M059J (cell line): ENCODE results near the gene SLC5A2. TPM values are rescaled to one million over a fixed set of nuclear protein-coding genes. Genes with fewer than 3 reads are reported as not detected.
A peak's percentile ranks its signal among the peaks of the same experiment; 100 is the strongest.
"Not testable (repeated sequence)": the region's sequence is repeated elsewhere in the genome, so short reads cannot be mapped to it uniquely, and the experiment has no call there.

Experiments used
- DNase-seq: peaks from one replicate; pipeline ENCODE4 v3.0.0-alpha.2; 2012; ENCODE audit warnings: low read depth
- total RNA-seq: library from RNA; depleted of rRNA; stranded (reverse); fragments of >200 nt; shearing (Covaris generic); gene quantifications from 2 replicates; pipeline ENCODE4 v1.2.3, GENCODE V29; 2014; rRNA removed

SLC5A2 gene
- 0.10 TPM in 1 of 2 replicates, not detected in the other for total RNA-seq

DNA sequence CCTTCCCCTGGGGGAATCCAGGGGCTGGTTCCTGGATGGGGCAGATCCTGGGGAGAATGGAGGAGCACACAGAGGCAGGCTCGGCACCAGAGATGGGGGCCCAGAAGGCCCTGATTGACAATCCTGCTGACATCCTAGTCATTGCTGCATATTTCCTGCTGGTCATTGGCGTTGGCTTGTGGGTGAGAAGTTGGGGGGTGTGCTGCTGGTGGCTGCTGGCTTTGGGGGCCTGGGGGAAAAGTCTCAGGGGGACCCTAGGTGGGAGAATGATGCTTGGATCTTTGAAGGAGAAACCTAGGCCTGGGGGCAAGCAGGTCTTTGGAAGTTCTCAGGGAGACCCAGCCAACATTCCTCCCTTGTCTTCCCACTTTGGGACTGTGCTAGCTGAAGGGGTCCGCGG is at the start of gene SLC5A2:
SLC5A2 (plus strand) TSS at position 43 of the 400 bp plus-strand sequence; CDS start at position 57, 14 bp downstream.
- DNase-seq: no peak

GRCh38 chr16:31435341-31436220 is 47.3 kb upstream of the SLC5A2 start:
- DNase-seq: no peak

DNA sequence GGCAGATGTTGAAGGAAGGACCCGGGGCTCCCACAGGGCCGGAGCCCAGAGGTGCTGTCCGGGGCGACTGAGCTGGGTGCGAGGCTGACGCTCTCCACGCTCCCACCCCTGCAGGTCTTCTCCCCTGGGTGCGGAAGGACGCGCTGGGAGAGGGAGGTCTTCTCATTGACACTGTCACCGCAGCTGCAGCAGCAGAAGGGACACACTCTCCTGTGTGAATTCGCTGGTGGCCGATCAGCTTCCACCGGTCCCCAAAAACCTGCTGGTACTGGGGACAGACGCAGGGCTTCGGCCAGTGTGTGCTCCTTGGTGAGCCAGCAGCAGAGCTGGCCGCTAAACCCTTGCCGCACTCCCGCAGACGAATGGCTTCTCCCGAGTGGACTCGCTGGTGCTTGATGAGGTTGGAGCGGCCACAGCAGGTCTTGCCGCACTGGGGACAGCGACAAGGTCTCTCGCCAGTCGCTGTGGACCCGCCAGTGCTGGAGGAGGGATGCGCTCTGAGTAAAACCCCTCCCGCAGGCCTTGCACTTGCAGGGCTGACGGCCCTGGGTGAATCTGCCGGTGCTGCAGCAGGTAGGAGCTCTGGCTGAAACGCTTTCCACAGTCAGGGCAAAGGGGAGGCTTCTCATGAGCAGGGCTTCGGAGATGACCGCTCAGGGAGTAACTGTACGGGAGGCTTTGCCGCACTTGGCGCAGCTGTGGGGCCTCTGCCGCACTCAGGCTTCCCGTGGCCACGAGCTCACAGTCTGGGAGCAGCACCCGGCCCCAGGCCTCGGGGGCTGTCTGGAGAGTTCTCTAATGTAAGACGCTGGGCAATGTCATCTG is 46.5 kb upstream of the SLC5A2 start:
- no peak for DNase-seq

DNA sequence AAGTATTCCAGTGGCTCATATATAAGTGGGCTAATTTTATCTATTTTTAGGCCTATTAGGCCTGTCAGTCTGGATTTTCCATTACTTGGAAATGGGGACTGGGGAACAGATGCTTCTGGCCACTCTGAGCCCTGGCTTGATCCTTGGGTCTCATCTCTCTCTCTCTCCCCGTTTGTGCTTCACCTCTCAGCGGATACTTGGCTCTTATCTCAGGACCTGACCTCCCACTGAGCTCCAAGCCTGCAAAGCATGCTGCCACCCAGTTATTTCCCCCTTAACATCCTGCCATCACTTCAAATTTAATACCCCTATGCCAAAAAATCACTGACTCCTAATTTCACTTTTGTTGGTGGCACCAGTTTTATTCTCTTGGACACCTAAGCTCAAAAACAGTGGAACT is 44.5 kb upstream of the SLC5A2 start:
- no peak for DNase-seq

DNA sequence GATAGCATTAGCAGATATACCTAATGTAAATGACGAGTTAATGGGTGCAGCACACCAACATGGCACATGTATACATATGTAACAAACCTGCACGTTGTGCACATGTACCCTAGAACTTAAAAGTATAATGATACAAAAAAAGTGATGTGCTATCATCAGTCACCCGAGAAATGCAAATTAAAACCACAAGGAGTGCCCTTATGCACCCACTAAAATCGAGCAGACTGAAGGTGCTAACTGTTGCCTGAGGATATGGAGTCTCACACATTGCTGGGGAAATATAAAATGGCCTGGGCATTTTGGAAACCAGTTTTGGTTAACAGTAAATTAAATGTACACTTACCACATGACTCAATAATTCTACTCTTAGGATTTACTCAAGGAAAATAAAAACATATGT is 43.9 kb upstream of the SLC5A2 start:
- DNase-seq: not testable (repeated sequence)

DNA sequence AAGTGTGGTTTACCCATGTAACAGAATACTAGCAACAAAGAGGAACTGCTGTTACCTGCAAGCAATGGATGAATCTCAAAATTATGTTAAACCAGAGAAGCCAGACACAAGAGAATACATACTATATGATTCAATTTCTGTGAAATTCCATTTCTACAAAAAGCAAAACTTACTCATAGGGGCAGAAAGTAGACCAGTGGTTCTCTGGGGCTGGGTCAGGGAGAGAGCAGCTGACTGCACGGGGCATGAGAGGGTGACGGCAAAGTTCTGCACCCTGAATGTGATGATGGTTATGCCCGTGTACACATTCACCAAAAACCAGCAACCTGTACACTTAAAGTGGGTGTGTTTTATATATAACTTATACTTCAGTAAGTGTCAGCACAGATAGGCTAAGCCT is 43.4 kb upstream of the SLC5A2 start:
- no peak for DNase-seq

- DNase-seq: no peak
Observed at GRCh38 chr16:31440516-31441184, 42.3 kb upstream of the SLC5A2 start.

GRCh38 chr16:31441956-31442355 is 41.0 kb upstream of the SLC5A2 start:
- no peak for DNase-seq

- not testable (repeated sequence) for DNase-seq
Observed at GRCh38 chr16:31445931-31446330, 37.0 kb upstream of the SLC5A2 start.

DNA sequence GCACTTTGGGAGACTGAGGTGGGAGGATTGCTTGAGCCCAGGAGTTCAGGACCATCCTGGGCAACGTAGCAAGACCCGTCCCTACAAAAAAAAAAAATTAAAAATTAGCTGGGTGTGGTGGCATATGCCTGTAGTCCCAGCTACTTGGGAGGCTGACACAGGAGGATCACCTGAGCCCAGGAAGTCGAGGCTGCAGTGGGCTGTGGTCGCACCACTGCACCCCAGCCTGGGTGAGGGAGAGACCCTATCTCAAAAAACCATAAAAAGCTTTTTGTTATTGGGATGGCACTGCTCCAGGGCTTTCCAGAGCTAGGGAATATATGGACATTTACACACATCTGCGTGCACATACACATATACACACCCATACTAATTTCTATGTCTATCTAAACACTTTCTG is 31.7 kb upstream of the SLC5A2 start:
- no peak for DNase-seq

- DNase-seq: peak; percentile 69
Observed at GRCh38 chr16:31451681-31452351, 31.1 kb upstream of the SLC5A2 start.

DNA sequence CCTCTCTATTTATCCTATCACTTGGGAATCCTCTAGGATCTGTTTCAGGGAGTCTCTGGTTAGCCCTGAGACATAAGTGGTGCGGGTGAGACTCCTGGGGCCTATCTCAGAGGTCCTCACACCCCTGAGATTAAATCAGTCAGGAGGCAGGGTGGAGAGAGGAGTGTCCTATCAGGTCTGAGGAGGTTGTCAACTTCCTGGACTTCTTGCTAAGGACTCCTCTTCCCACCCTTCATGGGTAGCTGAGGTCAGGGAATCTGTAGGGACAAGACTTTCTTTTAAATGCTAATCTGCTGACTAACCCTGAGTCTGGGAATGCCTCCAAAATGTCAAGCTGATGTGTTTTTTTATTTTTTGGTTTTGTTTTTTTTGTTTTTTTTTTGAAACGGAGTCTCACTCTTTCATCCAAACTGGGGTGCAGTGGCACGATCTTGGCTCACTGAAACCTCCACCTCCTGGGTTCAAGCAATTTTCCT is 30.3 kb upstream of the SLC5A2 start:
- DNase-seq: peak; percentile 95

DNA sequence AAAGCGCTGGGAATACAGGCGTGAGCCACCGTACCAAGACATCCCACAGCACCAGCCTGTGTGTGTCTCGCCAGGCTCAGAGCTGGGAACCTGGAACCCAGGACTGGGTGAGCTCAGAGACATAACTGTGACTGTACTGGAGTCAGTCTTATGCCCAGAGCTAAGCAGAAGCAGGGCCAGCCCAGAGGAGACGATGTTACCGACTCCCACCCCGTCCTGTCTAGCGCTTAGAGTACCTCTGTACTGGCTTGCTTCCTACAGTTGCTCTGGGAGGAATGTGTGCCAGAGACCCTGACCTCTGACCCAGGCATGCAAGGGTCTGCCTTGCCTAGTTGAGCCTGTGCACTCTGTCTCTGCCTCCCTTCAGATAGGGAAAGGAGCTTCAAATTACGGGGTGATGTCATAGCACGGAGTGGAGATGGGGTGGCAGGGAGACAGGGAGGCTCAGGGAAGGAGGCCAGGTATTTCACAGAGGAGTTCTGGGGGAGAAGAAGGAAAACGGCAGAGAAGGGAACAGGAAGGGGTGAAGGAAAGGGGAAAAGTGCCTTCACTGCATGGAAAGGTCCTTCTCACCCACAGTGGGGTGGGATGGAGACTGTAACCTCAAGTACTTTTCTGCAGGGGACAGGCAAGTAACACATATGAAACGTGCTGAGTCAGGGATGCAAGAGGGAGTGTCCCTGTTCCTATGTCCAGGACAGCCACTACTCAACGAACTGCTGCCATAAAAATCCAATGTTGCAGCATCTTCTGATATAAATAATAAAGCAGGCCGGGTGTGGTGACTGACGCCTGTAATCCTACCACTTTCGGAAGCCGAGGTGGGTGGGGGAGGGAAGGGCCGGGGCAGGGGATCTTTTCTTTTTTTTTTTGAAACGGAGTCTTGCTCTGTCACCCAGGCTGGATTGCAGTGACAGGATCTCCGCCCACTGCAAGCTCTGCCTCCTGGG is 29.4 kb upstream of the SLC5A2 start:
- peak; percentile 82 for DNase-seq

DNA sequence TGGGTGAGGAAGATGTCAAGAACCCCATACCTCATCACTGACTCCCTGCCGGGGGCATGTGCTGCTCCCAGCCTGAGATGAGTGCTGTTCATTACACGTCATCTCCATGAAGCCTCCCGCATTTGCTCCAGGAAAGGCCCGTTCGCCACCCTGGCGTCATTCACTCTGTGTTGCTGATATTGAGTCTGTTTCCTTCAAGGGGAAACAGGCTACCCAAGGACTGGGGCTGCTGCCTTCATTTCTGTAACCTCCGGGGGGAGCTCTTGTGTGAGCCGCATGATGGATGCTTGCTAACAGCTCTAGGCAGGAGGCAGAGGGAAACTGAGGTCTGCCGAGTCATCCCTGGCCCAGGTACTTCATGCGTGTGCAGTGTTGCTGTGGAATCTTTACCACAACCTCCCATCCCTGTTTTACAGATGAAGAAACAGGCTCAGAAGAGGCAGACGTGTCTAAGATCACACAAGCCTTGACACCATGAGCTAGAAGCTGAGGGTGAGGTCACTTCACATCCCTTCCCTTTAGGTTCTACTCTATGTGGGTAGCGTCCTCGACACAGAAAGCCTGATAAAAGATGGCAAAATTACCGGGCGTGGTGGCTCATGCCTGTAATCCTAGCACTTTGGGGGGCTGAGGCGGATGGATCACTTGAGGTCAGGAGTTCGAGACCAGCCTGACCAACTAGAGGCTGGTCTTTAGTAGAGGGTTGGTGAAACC is 27.2 kb upstream of the SLC5A2 start:
- peak; percentile 27 for DNase-seq

DNA sequence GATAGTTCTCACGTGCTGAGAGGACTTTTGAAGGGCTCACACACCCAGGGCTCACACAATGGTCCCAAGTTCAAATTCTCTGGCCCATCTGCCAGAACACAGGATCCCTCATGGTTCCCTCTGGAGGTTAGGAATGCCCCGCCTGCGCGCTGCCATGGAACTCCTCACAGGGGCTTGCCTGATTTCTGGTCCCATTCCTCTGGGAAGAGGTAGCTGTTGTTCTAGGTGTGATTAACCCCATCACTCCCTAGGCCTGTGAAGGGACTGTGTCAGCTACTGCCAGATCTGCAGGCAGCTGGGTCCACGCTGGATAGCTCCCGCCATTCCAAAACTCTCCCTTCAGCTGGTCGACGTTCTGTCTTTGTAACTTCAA is 25.9 kb upstream of the SLC5A2 start:
- no peak for DNase-seq

DNA sequence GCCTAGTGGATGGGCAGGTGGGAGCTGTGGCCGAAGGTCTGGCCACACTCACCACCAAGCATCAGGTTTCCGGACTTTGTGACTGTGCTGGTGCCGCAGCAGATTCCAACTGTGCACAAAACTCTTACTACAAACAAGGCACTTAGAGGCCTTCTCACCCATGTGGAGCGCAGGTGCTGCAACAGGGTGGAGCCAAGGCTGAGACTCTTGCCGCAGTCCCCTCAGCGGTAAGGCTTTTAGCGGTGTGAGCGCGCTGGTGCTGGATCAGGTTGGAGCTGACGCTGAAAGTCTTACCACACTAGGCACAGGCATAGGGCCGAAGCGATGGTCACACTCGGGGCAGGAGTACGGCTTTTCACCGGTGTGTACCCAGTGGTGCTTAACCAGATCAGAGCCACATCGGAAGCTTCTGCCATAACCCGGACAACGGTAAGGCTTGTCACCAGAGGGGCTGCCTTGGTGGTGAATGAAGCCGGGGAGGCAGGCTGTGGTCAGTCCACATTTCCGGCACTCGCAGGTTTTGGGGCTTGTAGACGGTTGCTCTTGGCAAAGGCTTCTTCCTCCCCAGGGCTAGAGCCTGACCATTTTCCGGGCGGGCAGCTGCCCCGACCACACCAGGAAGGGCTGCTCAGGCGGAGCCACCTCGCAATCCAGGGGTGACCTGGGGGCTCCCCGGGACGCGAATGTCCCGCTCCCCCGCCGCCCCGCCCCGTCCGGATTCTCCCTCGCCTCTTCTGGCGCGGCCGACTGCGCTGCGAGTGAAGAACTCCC is 24.7 kb upstream of the SLC5A2 start:
- peak; percentile 69 for DNase-seq

DNA sequence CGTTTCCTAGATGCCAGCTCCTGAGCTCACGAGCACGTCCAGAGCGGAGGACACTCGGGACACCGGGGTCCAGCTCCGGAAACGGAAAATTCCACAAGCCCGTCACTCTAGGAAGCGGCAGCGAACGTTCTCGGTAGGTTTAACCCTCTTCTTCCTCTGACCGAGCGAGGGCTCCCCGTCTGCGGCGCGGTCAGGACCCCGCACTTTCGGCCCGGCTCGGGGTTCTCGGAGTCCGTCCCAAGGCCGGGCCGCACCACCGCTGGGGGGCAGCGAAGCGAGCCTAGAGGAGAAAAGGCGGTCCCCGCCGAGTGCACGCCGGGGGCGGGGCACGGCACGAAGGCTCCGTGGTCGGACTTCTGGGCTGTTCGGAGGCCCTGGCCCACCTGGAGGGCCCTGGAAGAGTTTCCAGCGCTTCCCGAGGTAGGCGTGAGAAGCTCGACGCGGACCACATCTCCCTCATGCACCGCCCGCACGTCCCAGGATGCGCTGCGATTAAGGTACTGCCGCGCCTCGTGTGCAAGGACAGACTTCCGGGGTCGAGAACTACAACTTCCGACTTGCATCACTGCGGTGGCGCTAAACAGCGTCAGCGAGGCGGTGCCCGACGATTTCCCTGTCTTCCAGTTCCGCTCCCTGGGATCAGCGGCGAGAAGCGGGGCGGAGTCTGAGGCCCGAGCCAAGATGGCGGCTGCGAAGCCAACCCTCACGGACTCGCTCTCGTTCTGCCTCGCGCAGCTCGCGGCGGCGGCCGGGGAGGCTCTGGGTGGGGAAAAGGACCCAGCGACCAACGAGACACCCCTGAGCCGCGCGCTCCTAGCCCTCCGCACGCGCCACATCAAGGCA is 23.9 kb upstream of the SLC5A2 start, which contains the start of gene ARMC5:
ARMC5 (plus strand) TSS at position 658 of the 843 bp plus-strand sequence; CDS start at position 682, 24 bp downstream.
- DNase-seq: peak; percentile 98
